Activated B cell treated with CpG ODN at 0.5 μM for 24 hours (primary cell): ENCODE measurements around the gene TRIM43B. TPM values are rescaled to one million over a fixed set of nuclear protein-coding genes. Genes with fewer than 3 reads are reported as not detected.
"Not testable (repeated sequence)": the region's sequence is repeated elsewhere in the genome, so short reads cannot be mapped to it uniquely, and the experiment has no call there.

Experiments
- ATAC-seq: fragments of 200-7000 bp; cut with Tn5 transposase; one replicate; pipeline ENCODE4 v1.10.0; 2021; ENCODE audit warnings: low read depth, mild to moderate bottlenecking, moderate library complexity
- CTCF ChIA-PET: fragments of 350-600 bp; sonication (Branson Sonifier 250); formaldehyde crosslinking; loops from one replicate; lab custom pipeline; 2021; ENCODE audit warnings: antibody characterized with exemption; lab: Charles Lee
- POLR2A ChIA-PET: fragments of 350-600 bp; sonication (Branson Sonifier 250); formaldehyde crosslinking; loops from one replicate; lab custom pipeline; 2021; ENCODE audit warnings: antibody characterized with exemption; lab: Charles Lee
- DNase-seq: peaks from one replicate; pipeline ENCODE4 v3.0.0; 2022
- H3K27ac Mint-ChIP-seq: one replicate; pipeline ENCODE4 v1.8.0; 2020; ENCODE audit warnings: mixed read lengths
- H3K27me3 Mint-ChIP-seq: one replicate; pipeline ENCODE4 v1.8.0; 2021; ENCODE audit warnings: mixed read lengths
- H3K36me3 Mint-ChIP-seq: one replicate; pipeline ENCODE4 v1.8.0; 2021; ENCODE audit warnings: low read depth, mixed read lengths
- H3K4me1 Mint-ChIP-seq: one replicate; pipeline ENCODE4 v1.8.0; 2021; ENCODE audit warnings: mixed read lengths
- H3K4me3 Mint-ChIP-seq: one replicate; pipeline ENCODE4 v1.8.0; 2020; ENCODE audit warnings: mild to moderate bottlenecking, mixed read lengths
- H3K9me3 Mint-ChIP-seq: one replicate; pipeline ENCODE4 v1.8.0; 2020; ENCODE audit warnings: mixed read lengths
- intact Hi-C: fragments of 100-400 bp; cut with micrococcal nuclease; formaldehyde crosslinking; loops from one replicate; pipeline ENCODE4 v1.15.1; 2024
- total RNA-seq: library from RNA; stranded (reverse); gene quantifications from 2 replicates; pipeline ENCODE4 v1.2.3, GENCODE V29; 2022
- TF ChIP-seq, protein P1 (sequence below): fragments of 200-600 bp; IDR thresholded peaks from one replicate; pipeline ENCODE4 v1.8.0; 2022; ENCODE audit warnings: antibody characterized with exemption, mild to moderate bottlenecking

Gene TRIM43B
- total RNA-seq, 1 donor from 2014 or later = not detected

DNA sequence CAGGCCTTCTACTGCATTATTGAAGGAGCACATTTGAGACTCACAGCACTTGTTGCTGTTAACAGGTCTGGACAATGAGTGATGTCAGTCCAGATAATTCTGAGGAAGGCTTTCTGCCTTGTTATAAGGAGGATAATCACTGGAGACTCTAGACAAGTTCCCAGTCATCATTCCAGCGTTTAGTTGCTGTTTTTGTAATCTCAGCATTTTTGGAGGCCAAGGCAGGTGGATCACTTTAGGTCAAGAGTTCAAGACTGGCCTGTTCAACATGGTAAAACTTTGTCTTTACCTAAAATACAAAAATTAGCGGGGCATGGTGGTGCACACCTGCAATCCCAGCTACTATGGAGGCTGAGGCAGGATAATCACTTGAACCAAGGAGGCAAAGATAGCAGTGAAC is 39.6 kb upstream of the TRIM43B start:
- ChIA-PET POLR2A (no interaction called here), CTCF (no interaction called here)
- Mint-ChIP-seq H3K4me1 (peaks cover 16% of the 10 kb centered on the region), H3K27ac (no peak overlapping the region), H3K9me3 (no peaks in the 10 kb centered on the region), H3K27me3 (no peaks in the 10 kb centered on the region), H3K36me3 (peaks cover 2% of the 10 kb centered on the region), H3K4me3 (no peak overlapping the region)
- DNase-seq (no peak), ATAC-seq (no peak)
- intact Hi-C loops = no loop called here
- TF ChIP-seq, protein P1, sequence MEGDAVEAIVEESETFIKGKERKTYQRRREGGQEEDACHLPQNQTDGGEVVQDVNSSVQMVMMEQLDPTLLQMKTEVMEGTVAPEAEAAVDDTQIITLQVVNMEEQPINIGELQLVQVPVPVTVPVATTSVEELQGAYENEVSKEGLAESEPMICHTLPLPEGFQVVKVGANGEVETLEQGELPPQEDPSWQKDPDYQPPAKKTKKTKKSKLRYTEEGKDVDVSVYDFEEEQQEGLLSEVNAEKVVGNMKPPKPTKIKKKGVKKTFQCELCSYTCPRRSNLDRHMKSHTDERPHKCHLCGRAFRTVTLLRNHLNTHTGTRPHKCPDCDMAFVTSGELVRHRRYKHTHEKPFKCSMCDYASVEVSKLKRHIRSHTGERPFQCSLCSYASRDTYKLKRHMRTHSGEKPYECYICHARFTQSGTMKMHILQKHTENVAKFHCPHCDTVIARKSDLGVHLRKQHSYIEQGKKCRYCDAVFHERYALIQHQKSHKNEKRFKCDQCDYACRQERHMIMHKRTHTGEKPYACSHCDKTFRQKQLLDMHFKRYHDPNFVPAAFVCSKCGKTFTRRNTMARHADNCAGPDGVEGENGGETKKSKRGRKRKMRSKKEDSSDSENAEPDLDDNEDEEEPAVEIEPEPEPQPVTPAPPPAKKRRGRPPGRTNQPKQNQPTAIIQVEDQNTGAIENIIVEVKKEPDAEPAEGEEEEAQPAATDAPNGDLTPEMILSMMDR = no peak

DNA sequence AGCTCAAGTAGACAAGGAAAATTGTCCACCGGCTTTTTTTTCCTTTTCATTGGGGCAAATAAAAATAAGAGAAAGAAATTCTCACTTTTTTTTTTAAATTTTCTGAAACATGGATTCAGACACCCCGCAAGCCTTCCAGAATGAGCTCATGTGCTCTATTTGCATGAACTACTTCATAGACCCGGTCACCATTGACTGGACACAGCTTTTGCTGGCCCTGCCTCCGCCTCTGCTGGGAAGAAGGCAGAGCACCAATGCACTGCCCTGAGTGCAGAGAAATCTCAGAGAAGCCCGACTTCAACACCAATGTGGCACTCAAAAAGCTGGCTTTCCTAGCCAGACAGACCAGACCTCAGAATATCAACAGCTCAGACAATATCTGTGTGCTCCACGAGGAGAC is 30.2 kb upstream of the TRIM43B start:
- H3K36me3 Mint-ChIP-seq = no peaks in the 10 kb centered on the region
- DNase-seq (no peak), ATAC-seq (no peak)
- TF ChIP-seq, protein P1 = no peak
- ChIA-PET POLR2A (no interaction called here), CTCF (no interaction called here)
- H3K27ac Mint-ChIP-seq = no peak overlapping the region
- H3K27me3 Mint-ChIP-seq = peaks cover 7% of the 10 kb centered on the region
- no peaks in the 10 kb centered on the region for H3K9me3 Mint-ChIP-seq
- no peak overlapping the region for H3K4me3 Mint-ChIP-seq
- intact Hi-C loops = no loop called here
- no peaks in the 10 kb centered on the region for H3K4me1 Mint-ChIP-seq

DNA sequence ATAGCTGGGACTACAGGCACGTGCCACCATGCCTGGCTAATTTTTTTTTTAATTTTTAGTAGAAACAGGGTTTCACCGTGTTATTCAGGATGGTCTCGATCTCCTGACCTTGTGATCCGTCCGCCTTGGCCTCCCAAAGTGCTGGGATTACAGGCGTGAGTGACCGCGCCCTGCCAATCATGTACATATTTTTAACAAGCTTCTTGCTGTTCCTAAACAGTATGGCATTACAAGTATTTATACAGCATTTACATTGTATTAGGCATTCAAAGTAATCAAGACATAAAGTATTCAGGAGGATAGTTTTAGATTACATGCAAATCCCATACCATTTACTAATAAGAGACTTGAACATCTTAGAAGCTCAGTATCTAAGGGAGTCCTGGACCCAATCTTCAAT is 29.7 kb upstream of the TRIM43B start:
- H3K4me1 Mint-ChIP-seq, POLR2A ChIA-PET: not testable (repeated sequence)

DNA sequence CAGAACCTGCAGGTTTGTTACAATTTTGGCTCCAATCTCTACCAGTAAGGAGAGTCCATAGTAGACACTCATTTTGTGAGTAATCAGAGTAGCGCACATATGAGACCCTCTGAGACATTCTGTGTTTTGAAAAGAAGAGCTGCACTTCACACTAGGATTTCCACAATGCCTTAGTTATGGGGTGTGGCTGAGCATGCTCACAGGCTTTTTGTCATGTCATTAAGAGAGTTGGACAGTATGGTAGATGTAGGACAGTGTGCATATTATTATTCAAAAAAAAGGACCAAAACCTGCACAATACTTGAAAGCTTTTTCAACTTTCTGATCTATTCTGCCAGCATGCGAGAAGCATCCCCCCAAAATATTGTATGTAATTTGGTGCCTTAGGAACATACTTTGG is 24.9 kb upstream of the TRIM43B start:
- Mint-ChIP-seq H3K36me3 (no peaks in the 10 kb centered on the region), H3K9me3 (no peaks in the 10 kb centered on the region), H3K27me3 (peaks cover 15% of the 10 kb centered on the region), H3K4me1 (no peaks in the 10 kb centered on the region), H3K27ac (no peak overlapping the region), H3K4me3 (no peak overlapping the region)
- DNase-seq (no peak), ATAC-seq (no peak)
- TF ChIP-seq, protein P1 = no peak
- intact Hi-C loops = no loop called here
- ChIA-PET CTCF (no interaction called here), POLR2A (no interaction called here)

More for the DNA sequence above, 29.7 kb upstream of the TRIM43B start:
- H3K36me3 Mint-ChIP-seq, H3K27me3 Mint-ChIP-seq, H3K9me3 Mint-ChIP-seq, ATAC-seq, DNase-seq, CTCF ChIA-PET, intact Hi-C loops, H3K4me3 Mint-ChIP-seq, H3K27ac Mint-ChIP-seq: not testable (repeated sequence)

DNA sequence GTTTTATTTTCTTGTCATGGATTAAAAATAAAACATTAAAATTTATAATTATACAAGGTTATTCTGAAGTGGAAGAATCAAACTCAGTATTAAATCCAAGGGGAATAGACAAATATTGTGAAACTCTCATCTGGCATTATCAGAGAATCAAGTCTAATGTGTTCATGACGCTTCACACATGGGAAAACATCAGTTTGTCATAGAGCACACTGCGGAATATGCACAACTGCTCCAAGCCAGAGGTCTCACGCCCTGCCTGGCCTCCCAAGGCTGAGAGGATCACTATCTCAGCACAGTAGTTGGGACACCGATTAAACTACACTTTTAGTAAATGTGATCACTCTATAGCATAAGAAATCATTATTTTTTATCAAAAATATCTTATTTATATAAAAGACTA is 20.7 kb upstream of the TRIM43B start:
- Mint-ChIP-seq H3K27ac (no peak overlapping the region), H3K27me3 (peaks cover 19% of the 10 kb centered on the region), H3K36me3 (no peaks in the 10 kb centered on the region), H3K9me3 (no peaks in the 10 kb centered on the region), H3K4me1 (no peaks in the 10 kb centered on the region), H3K4me3 (no peak overlapping the region)
- intact Hi-C loops = no loop called here
- ChIA-PET CTCF (no interaction called here), POLR2A (no interaction called here)
- TF ChIP-seq, protein P1 = no peak
- DNase-seq (no peak), ATAC-seq (no peak)

DNA sequence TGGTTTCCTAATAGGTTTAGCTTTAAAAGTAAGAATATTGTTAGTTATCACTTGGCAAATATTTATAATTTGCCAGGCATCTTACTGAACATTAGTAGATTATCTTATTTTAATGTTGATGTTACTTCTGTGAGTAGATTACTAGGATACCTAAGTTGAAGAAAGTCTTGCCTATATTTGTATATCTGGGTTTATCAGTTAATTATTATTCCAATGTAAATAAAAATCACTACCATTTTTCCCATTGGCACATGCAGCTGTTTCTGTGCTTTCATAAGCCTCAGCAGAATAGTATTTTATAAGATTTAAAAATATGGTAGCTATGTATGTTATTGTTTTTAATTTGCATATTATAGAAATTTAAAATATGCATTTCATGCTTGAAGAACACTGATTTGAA is 16.3 kb upstream of the TRIM43B start:
- Mint-ChIP-seq H3K36me3 (no peaks in the 10 kb centered on the region), H3K4me1 (no peaks in the 10 kb centered on the region), H3K9me3 (no peaks in the 10 kb centered on the region), H3K27ac (no peak overlapping the region), H3K27me3 (peaks cover 11% of the 10 kb centered on the region), H3K4me3 (no peak overlapping the region)
- POLR2A ChIA-PET = no interaction called here
- CTCF ChIA-PET = no interaction called here
- ATAC-seq (no peak), DNase-seq (no peak)
- TF ChIP-seq, protein P1 = no peak
- intact Hi-C loops = no loop called here

DNA sequence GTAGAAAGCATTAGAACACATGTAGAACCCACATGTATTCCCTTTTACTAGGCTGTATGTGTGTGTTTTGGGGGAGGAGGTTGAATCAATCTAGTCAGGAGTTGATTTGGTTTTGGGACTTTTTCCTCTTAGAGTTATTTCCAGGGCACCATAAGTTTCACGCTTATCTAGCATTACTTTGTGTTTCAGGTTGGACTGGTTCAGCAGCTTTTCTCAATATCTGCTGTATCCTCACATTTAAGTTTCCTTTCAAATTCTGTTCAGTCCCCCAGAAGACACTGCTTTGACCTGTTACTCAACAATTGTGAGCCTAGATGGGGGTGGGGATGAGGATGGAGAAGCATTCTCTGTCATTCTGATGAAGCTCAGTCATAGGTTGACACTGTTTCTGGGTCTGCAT is 7.5 kb upstream of the TRIM43B start:
- H3K4me1 Mint-ChIP-seq = not testable (repeated sequence)

DNA sequence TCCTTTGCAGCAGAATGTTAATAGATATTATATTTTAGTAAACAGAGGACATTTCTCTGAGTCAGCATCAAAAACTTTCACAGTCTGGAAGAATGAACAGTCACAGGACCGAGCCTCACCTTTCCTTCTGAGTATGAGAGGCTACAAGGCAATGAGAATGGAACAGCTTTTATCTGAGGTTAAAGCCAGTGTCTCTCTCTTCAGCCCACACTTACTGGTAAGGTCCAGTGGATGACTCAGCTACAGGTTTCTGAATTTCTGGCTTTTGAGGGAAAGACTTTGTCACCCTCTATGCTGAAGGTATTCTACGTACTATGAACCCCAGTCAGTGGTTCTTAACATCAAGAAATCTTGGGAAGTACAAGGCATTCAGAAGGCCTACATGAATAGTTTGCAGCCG is 9.5 kb downstream of the TRIM43B start:
- H3K9me3 Mint-ChIP-seq, H3K27ac Mint-ChIP-seq, DNase-seq, H3K27me3 Mint-ChIP-seq, POLR2A ChIA-PET, CTCF ChIA-PET, H3K4me3 Mint-ChIP-seq, H3K4me1 Mint-ChIP-seq, H3K36me3 Mint-ChIP-seq, ATAC-seq, intact Hi-C loops: not testable (repeated sequence)

More for the DNA sequence above, 7.5 kb upstream of the TRIM43B start:
- H3K9me3 Mint-ChIP-seq, ATAC-seq, intact Hi-C loops, DNase-seq, POLR2A ChIA-PET, H3K4me3 Mint-ChIP-seq, H3K36me3 Mint-ChIP-seq, CTCF ChIA-PET, H3K27ac Mint-ChIP-seq, H3K27me3 Mint-ChIP-seq: not testable (repeated sequence)
